Muscle layer of duodenum (tissue), 2 donors: Measurements from ENCODE around the gene TRDN.

Source experiments
- H3K27ac ChIP-seq: one replicate; pipeline ENCODE4 v1.7.0; 2013; ENCODE audit warnings: mild to moderate bottlenecking, low read length
- H3K27me3 ChIP-seq: one replicate; pipeline ENCODE4 v1.7.0; 2013; ENCODE audit warnings: low read depth, mild to moderate bottlenecking, control low read depth, low read length
- H3K36me3 ChIP-seq, 2 donors: one replicate each; pipeline ENCODE4 v1.7.0; 2013; ENCODE audit warnings: low read length in 2 of 2, control low read depth in 1 of 2, mild to moderate bottlenecking in 1 of 2; ENCODE audit not compliant: insufficient read depth in 2 of 2, control insufficient read depth in 1 of 2
- H3K4me1 ChIP-seq, 2 donors: one replicate each; pipeline ENCODE4 v1.7.0; 2013; ENCODE audit warnings: low read length in 2 of 2, mild to moderate bottlenecking in 2 of 2, control low read depth in 1 of 2, moderate library complexity in 1 of 2; ENCODE audit not compliant: insufficient read depth in 2 of 2, control insufficient read depth in 1 of 2
- H3K4me3 ChIP-seq, 2 donors: one replicate each; pipeline ENCODE4 v1.7.0; 2013; ENCODE audit warnings: low read length in 2 of 2, low read depth in 1 of 2, mild to moderate bottlenecking in 1 of 2
- H3K9me3 ChIP-seq, 2 donors: one replicate each; pipeline ENCODE4 v1.7.0; 2013; ENCODE audit warnings: low read length in 2 of 2, control low read depth in 1 of 2, mild to moderate bottlenecking in 1 of 2; ENCODE audit not compliant: control insufficient read depth in 1 of 2
- donor health status: healthy.

The TRDN gene

GRCh38 chr6:123439371-123439770 lies 197.4 kb downstream of the TRDN start:
- Histone ChIP-seq H3K4me1 (no peaks in the 10 kb centered on the region), H3K4me3 (no peak overlapping the region), H3K27ac (no peak overlapping the region), H3K27me3 (no peaks in the 10 kb centered on the region), H3K9me3 (no peaks in the 10 kb centered on the region), H3K36me3 (no peaks in the 10 kb centered on the region)

DNA sequence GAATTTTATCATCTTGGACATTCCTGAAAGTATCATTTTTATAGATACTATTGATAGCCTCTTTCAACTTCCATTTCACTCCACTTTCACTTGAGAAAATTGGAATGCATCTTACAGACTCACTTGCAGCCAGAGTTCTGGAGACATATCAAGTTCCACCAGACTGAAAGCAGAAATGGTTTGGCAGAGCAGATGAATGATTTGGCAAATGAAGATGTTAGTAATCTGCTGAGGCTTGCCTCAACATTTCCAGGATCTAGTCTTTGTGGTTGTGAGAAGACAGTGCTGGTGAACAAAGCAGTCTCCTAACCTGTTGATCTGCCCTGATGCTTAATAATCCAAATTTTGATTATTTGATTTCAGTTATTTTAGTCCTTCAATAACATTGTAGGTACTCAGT lies 202.6 kb downstream of the TRDN start:
- H3K9me3 ChIP-seq: no peaks in the 10 kb centered on the region
- H3K27ac ChIP-seq: no peak overlapping the region
- no peaks in the 10 kb centered on the region for H3K4me1 ChIP-seq
- H3K36me3 ChIP-seq: no peaks in the 10 kb centered on the region
- no peak overlapping the region for H3K4me3 ChIP-seq
- no peaks in the 10 kb centered on the region for H3K27me3 ChIP-seq

GRCh38 chr6:123430970-123431369 lies 205.8 kb downstream of the TRDN start:
- no peaks in the 10 kb centered on the region for H3K9me3 ChIP-seq
- no peaks in the 10 kb centered on the region for H3K36me3 ChIP-seq
- no peaks in the 10 kb centered on the region for H3K27me3 ChIP-seq
- no peak overlapping the region for H3K4me3 ChIP-seq
- no peaks in the 10 kb centered on the region for H3K4me1 ChIP-seq
- no peak overlapping the region for H3K27ac ChIP-seq

DNA sequence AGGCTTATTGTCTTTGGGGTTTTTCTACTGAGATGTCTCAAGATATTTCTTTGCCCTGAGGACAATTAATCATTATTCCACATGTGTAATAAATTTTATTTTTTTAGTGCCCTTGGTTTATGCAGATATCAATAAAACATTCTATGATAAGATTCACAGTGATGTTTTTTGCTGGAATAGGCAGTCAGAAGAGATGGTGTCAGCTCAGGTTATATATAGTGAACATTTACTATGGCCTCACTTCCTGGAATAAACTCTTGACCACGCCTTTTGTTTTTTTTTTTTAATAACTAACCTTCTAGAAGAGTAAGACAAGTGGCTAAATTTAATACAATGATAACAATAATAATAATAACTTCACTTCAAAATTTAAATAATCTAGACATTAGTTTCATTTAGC lies 209.7 kb downstream of the TRDN start:
- Histone ChIP-seq H3K27me3 (no peaks in the 10 kb centered on the region), H3K4me1 (no peaks in the 10 kb centered on the region), H3K9me3 (no peaks in the 10 kb centered on the region), H3K36me3 (no peaks in the 10 kb centered on the region), H3K4me3 (no peak overlapping the region), H3K27ac (no peak overlapping the region)

DNA sequence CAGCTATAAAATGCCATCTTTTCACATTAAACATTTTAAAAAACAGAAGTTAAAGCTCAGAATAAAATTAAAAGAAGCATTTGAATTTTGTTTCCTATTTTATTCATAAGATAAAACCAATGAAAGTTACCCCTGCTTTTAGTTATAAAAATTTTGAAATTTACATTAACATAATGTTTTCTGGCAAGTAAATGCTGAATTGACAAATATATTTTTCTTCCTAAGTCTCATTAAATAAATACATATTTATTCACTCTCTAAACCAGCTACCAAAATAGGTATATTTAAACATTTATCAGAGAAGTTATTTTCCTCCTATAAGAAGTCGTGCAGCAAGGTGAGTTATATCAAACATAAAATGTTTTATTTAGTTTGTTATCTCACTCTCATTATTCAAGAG lies 213.6 kb downstream of the TRDN start:
- H3K27me3 ChIP-seq: no peaks in the 10 kb centered on the region
- H3K36me3 ChIP-seq: no peaks in the 10 kb centered on the region
- H3K4me1 ChIP-seq: no peaks in the 10 kb centered on the region
- no peaks in the 10 kb centered on the region for H3K9me3 ChIP-seq
- no peak overlapping the region for H3K4me3 ChIP-seq
- H3K27ac ChIP-seq: no peak overlapping the region

DNA sequence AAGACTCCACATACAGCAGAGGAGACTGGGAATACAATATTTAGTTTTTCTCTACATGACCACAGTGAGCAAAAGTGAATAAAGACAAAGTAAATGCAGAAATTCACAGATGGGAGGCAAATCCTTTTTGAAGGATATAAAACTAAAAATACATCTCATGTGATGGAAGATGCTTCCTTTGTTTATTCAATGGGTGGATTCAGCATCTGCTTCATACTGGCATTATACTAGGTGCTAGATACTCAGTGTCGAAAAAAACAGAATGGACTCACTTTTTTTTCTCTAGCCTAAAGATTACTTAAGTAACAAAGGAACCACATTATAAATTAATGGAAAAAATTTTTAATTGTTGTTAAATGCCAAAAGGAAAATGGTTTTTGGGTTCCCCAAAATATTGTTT lies 216.2 kb downstream of the TRDN start:
- Histone ChIP-seq H3K9me3 (no peaks in the 10 kb centered on the region), H3K27ac (no peak overlapping the region), H3K27me3 (no peaks in the 10 kb centered on the region), H3K36me3 (no peaks in the 10 kb centered on the region), H3K4me3 (no peak overlapping the region), H3K4me1 (no peaks in the 10 kb centered on the region)

DNA sequence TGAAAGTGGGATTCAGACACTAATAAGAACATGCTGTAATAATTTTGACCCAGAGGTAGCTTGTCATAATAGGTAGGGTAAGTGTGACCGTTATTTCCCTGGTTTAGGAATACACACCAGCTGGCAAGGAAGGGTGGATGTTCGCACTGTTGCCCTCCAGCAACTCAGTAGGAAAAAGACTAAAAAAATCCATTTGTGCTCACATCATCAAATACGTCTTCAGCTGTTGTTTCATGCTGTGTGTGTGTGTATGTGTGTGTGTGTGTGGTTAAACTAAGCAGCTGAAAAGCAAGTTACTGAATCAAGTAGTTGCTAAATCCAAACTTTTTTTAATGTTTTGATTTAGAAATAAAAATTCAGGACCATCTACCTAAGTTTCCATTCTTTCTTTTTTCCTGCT lies 218.7 kb downstream of the TRDN start:
- no peak overlapping the region for H3K27ac ChIP-seq
- H3K27me3 ChIP-seq: no peaks in the 10 kb centered on the region
- H3K4me1 ChIP-seq: no peaks in the 10 kb centered on the region
- no peaks in the 10 kb centered on the region for H3K36me3 ChIP-seq
- no peak overlapping the region for H3K4me3 ChIP-seq
- no peaks in the 10 kb centered on the region for H3K9me3 ChIP-seq

DNA sequence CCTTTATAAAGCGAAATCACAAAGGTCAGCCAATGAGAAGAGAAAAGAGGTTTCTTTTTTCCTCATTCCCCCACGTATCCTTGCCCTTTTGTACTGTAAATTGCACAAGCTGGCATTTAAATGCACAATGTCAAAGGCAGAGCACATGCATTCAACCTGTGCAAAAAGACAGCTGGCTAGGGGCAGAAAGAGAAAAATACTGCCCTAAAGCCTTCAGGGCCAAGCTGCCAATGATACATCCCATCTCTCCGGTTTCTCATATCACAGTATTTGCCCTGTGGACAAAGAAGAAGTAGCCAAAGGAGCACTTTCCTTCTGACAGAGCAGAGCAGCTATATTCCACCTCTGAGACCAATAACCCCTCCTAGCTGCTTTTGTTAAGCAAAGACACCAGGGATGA lies 219.2 kb downstream of the TRDN start:
- Histone ChIP-seq H3K9me3 (no peaks in the 10 kb centered on the region), H3K4me3 (no peak overlapping the region), H3K27me3 (no peaks in the 10 kb centered on the region), H3K27ac (no peak overlapping the region), H3K4me1 (no peaks in the 10 kb centered on the region), H3K36me3 (no peaks in the 10 kb centered on the region)

- Histone ChIP-seq H3K9me3 (no peaks in the 10 kb centered on the region), H3K36me3 (no peaks in the 10 kb centered on the region), H3K27ac (no peak overlapping the region), H3K27me3 (no peaks in the 10 kb centered on the region), H3K4me3 (no peak overlapping the region), H3K4me1 (no peaks in the 10 kb centered on the region)
These were observed 220.8 kb downstream of the TRDN start for GRCh38 chr6:123415844-123416468.

DNA sequence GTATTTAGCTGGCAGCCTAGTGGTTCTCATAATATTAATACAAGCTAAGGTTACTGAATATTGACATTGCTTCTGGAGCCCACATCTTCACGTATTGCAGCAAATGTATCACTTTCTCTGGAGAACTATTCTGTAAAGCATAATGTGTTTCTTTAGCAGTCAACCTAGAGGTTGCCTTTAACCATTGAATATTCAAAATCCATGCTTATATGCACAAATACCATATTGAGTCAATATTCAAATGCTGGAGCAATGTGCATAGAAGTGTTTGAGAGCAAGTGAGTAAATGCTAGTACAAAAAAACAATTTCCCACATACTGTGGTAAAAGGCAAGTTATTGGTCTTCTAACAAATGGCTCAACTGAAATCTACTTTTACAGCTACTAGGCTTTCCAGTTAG lies 231.8 kb downstream of the TRDN start:
- Histone ChIP-seq H3K4me3 (no peak overlapping the region), H3K27ac (no peak overlapping the region), H3K4me1 (no peaks in the 10 kb centered on the region), H3K9me3 (no peaks in the 10 kb centered on the region), H3K36me3 (no peaks in the 10 kb centered on the region), H3K27me3 (no peaks in the 10 kb centered on the region)

DNA sequence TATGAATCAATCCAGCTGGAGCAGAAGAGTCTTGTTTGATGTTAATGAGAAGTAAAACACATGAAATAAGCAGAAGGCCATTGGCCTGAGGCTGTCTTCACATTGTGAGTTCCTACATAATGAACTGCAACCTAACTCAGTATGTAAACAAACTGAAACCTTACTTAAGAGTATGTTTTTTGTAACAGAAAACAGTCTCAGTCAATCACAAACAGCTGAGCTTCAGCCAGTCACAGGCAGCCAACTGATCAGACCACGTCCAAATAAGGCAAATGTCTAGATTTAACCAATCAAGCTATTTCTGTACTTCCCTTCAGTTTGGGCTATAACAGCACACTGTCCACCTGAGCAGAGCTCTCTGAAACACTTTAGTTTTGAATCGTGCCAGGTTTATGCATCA lies 234.7 kb downstream of the TRDN start:
- no peaks in the 10 kb centered on the region for H3K4me1 ChIP-seq
- no peaks in the 10 kb centered on the region for H3K9me3 ChIP-seq
- no peaks in the 10 kb centered on the region for H3K36me3 ChIP-seq
- no peak overlapping the region for H3K27ac ChIP-seq
- no peak overlapping the region for H3K4me3 ChIP-seq
- no peaks in the 10 kb centered on the region for H3K27me3 ChIP-seq

DNA sequence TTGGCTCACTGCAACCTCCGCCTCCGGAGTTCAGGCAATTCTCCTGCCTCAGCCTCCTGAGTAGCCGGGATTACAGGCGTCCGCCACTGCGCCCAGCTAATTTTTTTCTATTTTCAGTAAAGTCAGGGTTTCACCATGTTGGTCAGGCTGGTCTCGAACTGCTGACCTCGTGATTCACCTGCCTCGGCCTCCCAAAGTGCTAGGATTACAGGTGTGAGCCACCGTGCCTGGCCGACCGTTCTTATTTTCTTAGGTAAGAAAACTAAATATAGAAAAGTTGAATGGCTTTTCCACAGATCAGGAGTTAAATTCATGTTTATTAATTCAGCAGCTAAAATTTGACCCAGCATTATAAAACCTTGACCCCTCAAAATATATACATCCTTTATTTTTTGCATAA lies 238.7 kb downstream of the TRDN start:
- no peaks in the 10 kb centered on the region for H3K36me3 ChIP-seq
- H3K27me3 ChIP-seq: no peaks in the 10 kb centered on the region
- no peaks in the 10 kb centered on the region for H3K4me1 ChIP-seq
- no peak overlapping the region for H3K4me3 ChIP-seq
- H3K27ac ChIP-seq: no peak overlapping the region
- H3K9me3 ChIP-seq: no peaks in the 10 kb centered on the region
